HepG2 (cell line): ENCODE results near the gene LSM10. TPM values are rescaled to one million over a fixed set of nuclear protein-coding genes. Genes with fewer than 3 reads are reported as not detected.
A peak's percentile ranks its signal among the peaks of the same experiment; 100 is the strongest.

Source experiments
- ATF5 ChIP-seq: sonication (generic); formaldehyde crosslinking; IDR thresholded peaks from 2 replicates; pipeline ENCODE4 v1.4.0; 2020; ENCODE audit warnings: mild to moderate bottlenecking, low read depth, missing genetic modification reagents
- CBX2 ChIP-seq, 2 experiments: fragments of 200-600 bp in 1 of 2; sonication (generic); formaldehyde crosslinking in 1 of 2; IDR thresholded peaks; 2 replicates each; pipeline versions ENCODE4 v1.7.0 to v1.8.1; 2018 to 2022; ENCODE audit warnings: low read depth in 2 of 2, low read length in 1 of 2, mild to moderate bottlenecking in 1 of 2, missing genetic modification reagents in 1 of 2
- GLMP ChIP-seq: sonication (generic); formaldehyde crosslinking; IDR thresholded peaks from 2 replicates; pipeline ENCODE4 v1.9.0; 2021; ENCODE audit warnings: missing genetic modification reagents, mild to moderate bottlenecking, borderline replicate concordance
- GZF1 ChIP-seq: sonication (generic); formaldehyde crosslinking; IDR thresholded peaks from 2 replicates; pipeline ENCODE4 v1.5.1; 2020; ENCODE audit warnings: mild to moderate bottlenecking, missing genetic modification reagents
- HNRNPH1 ChIP-seq: fragments of 200-400 bp; formaldehyde crosslinking; optimal IDR thresholded peaks from 2 replicates; pipeline ENCODE3; 2017; ENCODE audit warnings: mild to moderate bottlenecking, low read depth, low read length
- KLF12 ChIP-seq: sonication (generic); formaldehyde crosslinking; IDR thresholded peaks from 2 replicates; pipeline ENCODE4 v1.4.0; 2020; ENCODE audit warnings: missing genetic modification reagents, borderline replicate concordance
- MEF2D ChIP-seq: sonication (generic); formaldehyde crosslinking; IDR thresholded peaks from 2 replicates; pipeline ENCODE4 v1.5.1; 2020; ENCODE audit warnings: mild to moderate bottlenecking, missing genetic modification reagents
- MEIS2 ChIP-seq: sonication (generic); formaldehyde crosslinking; IDR thresholded peaks from 2 replicates; pipeline ENCODE4 v1.9.0; 2021; ENCODE audit warnings: mild to moderate bottlenecking, missing genetic modification reagents
- MIER2 ChIP-seq: IDR thresholded peaks from 2 replicates; pipeline ENCODE4 v1.6.1; 2016; ENCODE audit warnings: missing biosample characterization, missing genetic modification reagents
- MTA3 ChIP-seq: sonication (generic); formaldehyde crosslinking; IDR thresholded peaks from 2 replicates; pipeline ENCODE4 v1.4.0; 2020; ENCODE audit warnings: missing genetic modification reagents
- NCOA5 ChIP-seq: sonication (generic); formaldehyde crosslinking; IDR thresholded peaks from 2 replicates; pipeline ENCODE4 v1.4.0; 2020; ENCODE audit warnings: missing genetic modification reagents
- NFE2L1 ChIP-seq: sonication (generic); formaldehyde crosslinking; IDR thresholded peaks from 2 replicates; pipeline ENCODE4 v1.4.0; 2020; ENCODE audit warnings: missing genetic modification reagents, mild to moderate bottlenecking, borderline replicate concordance
- NFE2L2 ChIP-seq: fragments of 150-350 bp; IDR thresholded peaks from 2 replicates; pipeline ENCODE4 v1.6.1; 2014; ENCODE audit warnings: low read length
- NKX3-1 ChIP-seq: sonication (generic); formaldehyde crosslinking; IDR thresholded peaks from 2 replicates; pipeline ENCODE4 v1.5.0; 2020; ENCODE audit warnings: missing genetic modification reagents
- SRSF4 ChIP-seq: fragments of 200-400 bp; formaldehyde crosslinking; IDR thresholded peaks from one replicate; pipeline ENCODE4 v1.6.1; 2018; ENCODE audit warnings: mild to moderate bottlenecking, low read depth, low read length, moderate library complexity; ENCODE audit not compliant: poor library complexity, severe bottlenecking
- SRSF9 ChIP-seq: fragments of 200-400 bp; formaldehyde crosslinking; IDR thresholded peaks from 2 replicates; pipeline ENCODE4 v1.6.1; 2018; ENCODE audit warnings: borderline replicate concordance, mild to moderate bottlenecking, low read depth, low read length; ENCODE audit not compliant: insufficient read depth, poor library complexity, severe bottlenecking
- TFDP2 ChIP-seq: sonication (generic); formaldehyde crosslinking; IDR thresholded peaks from 2 replicates; pipeline ENCODE4 v1.4.0; 2020; ENCODE audit warnings: missing genetic modification reagents
- ZBTB38 ChIP-seq: sonication (generic); formaldehyde crosslinking; IDR thresholded peaks from 2 replicates; pipeline ENCODE4 v1.5.1; 2020; ENCODE audit warnings: mild to moderate bottlenecking, missing genetic modification reagents
- ZNF354B ChIP-seq: sonication (generic); formaldehyde crosslinking; IDR thresholded peaks from 2 replicates; pipeline ENCODE4 v1.8.0; 2022; ENCODE audit warnings: mild to moderate bottlenecking, missing genetic modification reagents
- ZNF577 ChIP-seq: sonication (generic); formaldehyde crosslinking; IDR thresholded peaks from 2 replicates; pipeline ENCODE4 v1.4.0; 2020; ENCODE audit warnings: mild to moderate bottlenecking, low read depth, missing genetic modification reagents, borderline replicate concordance
- ZNF607 ChIP-seq: sonication (generic); formaldehyde crosslinking; IDR thresholded peaks from 2 replicates; pipeline ENCODE4 v1.5.1; 2020; ENCODE audit warnings: missing genetic modification reagents, mild to moderate bottlenecking, borderline replicate concordance
- ZNF616 ChIP-seq: sonication (generic); formaldehyde crosslinking; IDR thresholded peaks from 2 replicates; pipeline ENCODE4 v1.5.0; 2020; ENCODE audit warnings: low read depth, mild to moderate bottlenecking, missing genetic modification reagents
- ZNF672 ChIP-seq: sonication (generic); formaldehyde crosslinking; IDR thresholded peaks from 2 replicates; pipeline ENCODE4 v1.8.1; 2022; ENCODE audit warnings: missing genetic modification reagents
- ZNF777 ChIP-seq: sonication (generic); formaldehyde crosslinking; IDR thresholded peaks from 2 replicates; pipeline ENCODE4 v1.4.0; 2020; ENCODE audit warnings: missing genetic modification reagents
- ZNF784 ChIP-seq: sonication (generic); formaldehyde crosslinking; IDR thresholded peaks from 2 replicates; pipeline ENCODE4 v1.5.1; 2020; ENCODE audit warnings: missing genetic modification reagents, mild to moderate bottlenecking, borderline replicate concordance
- ZSCAN9 ChIP-seq: IDR thresholded peaks from 2 replicates; pipeline ENCODE4 v1.6.1; 2016; ENCODE audit warnings: borderline replicate concordance
- polyA plus RNA-seq, 8 experiments: library from polyadenylated mRNA; depleted of rRNA in 3 of 8; stranded (reverse) in 7 of 8; unstranded in 1 of 8; fragments of >200 nt; fragmentation: Illumina TruSeq in 4 of 8; extraction: Trizol in 4 of 8; gene quantifications; 2 replicates each; pipeline versions ENCODE4 v1.2.1 to v1.2.3, GENCODE V29; 2011 to 2016; ENCODE audit warnings: low read depth in 4 of 8, missing spikeins in 1 of 8, mixed read lengths in 1 of 8; ENCODE audit not compliant: insufficient read depth in 1 of 8
- total RNA-seq, 5 experiments: library from RNA; depleted of rRNA; stranded (reverse); fragments of >200 nt; fragmentation: Illumina TruSeq; extraction: Trizol; gene quantifications; 2 replicates each; pipeline ENCODE4 v1.2.3, GENCODE V29; 2016; ENCODE audit warnings: low read depth in 1 of 5

The LSM10 gene
- total and polyA plus RNA-seq, 2 of the 13 experiments (the other 11 are each of a cell fraction or from before 2014, with no cell fraction given) = 14.0 to 52.0 TPM

- TF ChIP-seq NFE2L2 (peak; percentile 60; the same call in 1 of the 2 replicates), ZNF616 (CRISPR knock-in tag) (no peak), MIER2 (0 out of 2 replicates have a peak, but pooled peaks have one; percentile 9), ZNF777 (no peak), SRSF4 (no peak), HNRNPH1 (no peak), CBX2 (IDR thresholded peaks at IDR 0.05; ENCODE audit: low read depth, low read length) (no peak), CBX2 (CRISPR knock-in tag; IDR thresholded peaks at IDR 0.05; ENCODE audit: low read depth) (no peak), MEF2D (CRISPR knock-in tag) (peak; percentile 80), NCOA5 (no peak), ZNF607 (CRISPR knock-in tag) (no peak; the same call in 1 of the 2 replicates), ZNF672 (CRISPR knock-in tag) (no peak), GZF1 (peak; percentile 88; the same call in 1 of the 2 replicates), ZNF577 (CRISPR knock-in tag) (no peak), ZBTB38 (CRISPR knock-in tag) (no peak), ZNF354B (CRISPR knock-in tag) (no peak), ATF5 (CRISPR knock-in tag) (no peak), NKX3-1 (CRISPR knock-in tag) (peak; percentile 73; the same call in 1 of the 2 replicates), KLF12 (CRISPR knock-in tag) (no peak), SRSF9 (no peak), GLMP (no peak), TFDP2 (CRISPR knock-in tag) (no peak), ZNF784 (no peak), ZSCAN9 (CRISPR knock-in tag) (no peak; the same call in 1 of the 2 replicates), MEIS2 (no peak; the same call in 1 of the 2 replicates), NFE2L1 (CRISPR knock-in tag) (peak; percentile 91; the same call in 1 of the 2 replicates), MTA3 (no peak)
- TF ChIP-seq, all 625 proteins: peak for 214
Observed at GRCh38 chr1:36386265-36387140, 11.2 kb downstream of the LSM10 start (continued).
